A375 (cell line): ENCODE measurements around the gene RMRP. TPM values are rescaled to one million over a fixed set of nuclear protein-coding genes. Genes with fewer than 3 reads are reported as not detected.

Source experiments
- small RNA-seq: library from RNA; depleted of rRNA; stranded (forward); fragments of <200 nt; gene quantifications from one replicate; pipeline ENCODE3, GENCODE V24; 2014
- total RNA-seq: library from RNA; depleted of rRNA; stranded (reverse); fragments of >200 nt; shearing (Covaris generic); gene quantifications from 2 replicates; pipeline ENCODE4 v1.2.3, GENCODE V29; 2014; rRNA removed

Gene RMRP
- total RNA-seq, result 24,429 and 35,489 TPM in 2 replicates

DNA sequence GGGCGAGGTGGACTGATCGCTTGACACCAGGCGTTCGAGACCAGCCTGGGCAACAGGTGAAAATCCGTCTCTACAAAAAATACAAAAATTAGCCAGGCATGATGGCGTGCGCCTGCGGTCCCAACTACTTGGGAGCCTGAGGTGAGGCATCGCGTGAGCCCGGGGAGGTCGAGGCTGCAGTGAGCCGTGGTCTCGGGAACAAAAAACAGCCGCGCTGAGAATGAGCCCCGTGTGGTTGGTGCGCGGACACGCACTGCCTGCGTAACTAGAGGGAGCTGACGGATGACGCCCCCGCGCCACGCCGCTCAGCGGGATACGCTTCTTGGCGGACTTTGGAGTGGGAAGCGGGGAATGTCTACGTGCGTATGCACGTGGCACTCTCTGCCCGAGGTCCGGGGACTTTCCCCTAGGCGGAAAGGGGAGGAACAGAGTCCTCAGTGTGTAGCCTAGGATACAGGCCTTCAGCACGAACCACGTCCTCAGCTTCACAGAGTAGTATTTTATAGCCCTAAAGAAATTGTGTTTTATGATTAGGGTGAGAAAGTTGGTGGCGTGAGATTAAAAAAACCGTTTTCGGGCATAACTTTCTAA is at the start of gene RMRP:
TSS of gene RMRP (minus strand) at position 474 of the 591 bp plus-strand sequence.

DNA sequence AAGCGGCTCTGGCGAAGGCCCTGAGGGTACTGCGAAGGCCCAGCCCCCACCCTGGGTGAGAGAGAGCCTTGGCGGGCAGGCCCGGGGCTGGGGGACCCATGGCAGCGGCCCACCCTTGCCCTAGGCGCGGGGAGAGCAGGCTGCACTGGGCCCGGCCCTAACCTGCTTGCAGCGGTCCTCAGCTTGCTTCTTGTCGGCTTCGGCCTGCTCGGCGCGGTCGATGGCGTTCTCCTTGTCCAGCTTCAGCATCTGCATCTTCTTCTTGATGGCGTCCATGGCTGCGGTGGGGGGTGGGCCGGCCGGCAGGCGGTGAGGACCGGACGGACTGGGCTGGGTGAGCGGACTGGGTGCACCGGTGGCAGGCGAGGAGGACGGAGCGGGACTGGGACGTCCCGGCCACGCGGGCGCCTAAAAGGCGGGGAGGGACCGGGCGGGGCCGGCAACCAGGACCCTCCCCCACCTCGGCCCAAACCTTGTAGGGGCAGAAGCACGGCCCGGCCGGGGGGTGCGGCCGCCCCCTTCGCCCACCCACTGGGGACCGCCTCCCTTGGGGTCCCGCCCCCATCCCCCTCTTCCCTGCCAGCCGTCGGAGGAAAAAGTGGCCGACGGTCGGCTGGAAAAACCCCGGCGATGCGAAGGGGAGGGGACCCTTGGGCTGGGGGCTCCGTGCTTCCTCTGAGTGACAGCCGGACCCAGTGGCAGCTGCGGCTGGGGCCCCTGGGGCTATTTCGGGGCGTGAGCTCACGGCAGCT is 31.9 kb upstream of the RMRP start, which contains the start of gene TPM2:
TSS of gene TPM2 (minus strand) at position 384 of the 752 bp plus-strand sequence. CDS start at position 276, 108 bp downstream.

DNA sequence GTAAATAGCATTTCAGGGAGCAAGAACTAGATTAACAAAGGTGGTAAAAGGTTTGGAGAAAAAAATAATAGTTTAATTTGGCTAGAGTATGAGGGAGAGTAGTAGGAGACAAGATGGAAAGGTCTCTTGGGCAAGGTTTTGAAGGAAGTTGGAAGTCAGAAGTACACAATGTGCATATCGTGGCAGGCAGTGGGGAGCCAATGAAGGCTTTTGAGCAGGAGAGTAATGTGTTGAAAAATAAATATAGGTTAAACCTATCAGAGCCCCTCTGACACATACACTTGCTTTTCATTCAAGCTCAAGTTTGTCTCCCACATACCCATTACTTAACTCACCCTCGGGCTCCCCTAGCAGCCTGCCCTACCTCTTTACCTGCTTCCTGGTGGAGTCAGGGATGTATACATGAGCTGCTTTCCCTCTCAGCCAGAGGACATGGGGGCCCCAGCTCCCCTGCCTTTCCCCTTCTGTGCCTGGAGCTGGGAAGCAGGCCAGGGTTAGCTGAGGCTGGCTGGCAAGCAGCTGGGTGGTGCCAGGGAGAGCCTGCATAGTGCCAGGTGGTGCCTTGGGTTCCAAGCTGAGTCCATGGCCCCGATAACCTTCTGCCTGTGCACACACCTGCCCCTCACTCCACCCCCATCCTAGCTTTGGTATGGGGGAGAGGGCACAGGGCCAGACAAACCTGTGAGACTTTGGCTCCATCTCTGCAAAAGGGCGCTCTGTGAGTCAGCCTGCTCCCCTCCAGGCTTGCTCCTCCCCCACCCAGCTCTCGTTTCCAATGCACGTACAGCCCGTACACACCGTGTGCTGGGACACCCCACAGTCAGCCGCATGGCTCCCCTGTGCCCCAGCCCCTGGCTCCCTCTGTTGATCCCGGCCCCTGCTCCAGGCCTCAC is 15.6 kb upstream of the RMRP start, which contains the start of gene CA9:
TSS of gene CA9 (plus strand) at position 797 of the 893 bp plus-strand sequence. CDS start at position 829, 32 bp downstream.

DNA sequence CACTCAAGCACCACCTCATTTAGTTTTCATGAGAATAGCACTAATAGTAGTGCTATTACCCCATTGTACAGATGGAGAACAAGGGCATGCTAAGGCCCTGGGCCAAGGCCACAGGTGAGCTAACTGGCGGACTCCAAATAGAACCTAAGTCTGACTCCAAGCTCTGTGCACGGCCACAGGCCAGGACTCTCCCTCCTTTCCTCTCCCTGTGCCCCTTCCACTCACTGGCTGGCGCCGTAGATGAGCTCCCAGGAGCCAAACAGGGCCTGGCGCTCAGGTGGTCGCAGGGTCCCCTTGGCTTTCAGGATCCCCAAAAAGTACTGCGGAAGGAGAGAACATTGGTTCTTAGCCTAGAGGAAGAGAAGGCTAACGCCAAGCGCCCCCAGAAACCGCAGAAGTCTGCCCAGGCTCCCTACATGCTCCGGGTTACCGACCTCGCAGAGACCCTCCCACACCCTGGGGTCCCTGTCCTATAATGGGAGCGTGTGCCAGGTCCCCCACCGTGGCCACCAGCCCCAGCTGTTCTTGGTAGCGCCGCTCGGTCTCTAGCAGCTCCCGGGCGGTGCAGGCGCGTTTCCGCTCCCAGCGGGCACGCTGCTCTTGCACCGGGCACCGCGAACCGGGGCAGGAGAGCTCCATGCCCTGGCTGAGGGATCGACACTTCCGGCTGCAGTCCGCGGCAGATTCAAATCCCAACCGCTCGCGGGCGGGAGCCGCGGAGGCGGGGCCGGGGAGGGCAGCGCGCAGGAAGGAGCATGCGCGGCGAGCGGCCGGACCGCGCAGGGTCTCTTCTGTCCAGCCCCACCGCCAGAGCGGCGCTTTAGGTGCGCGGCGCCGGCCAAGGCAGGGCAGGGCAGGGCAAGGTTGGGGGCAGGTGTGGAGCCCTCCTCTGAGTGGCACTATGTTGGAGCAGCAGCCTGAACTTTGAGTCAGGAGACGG is 7.0 kb upstream of the RMRP start, which contains the start of gene ARHGEF39:
TSS of gene ARHGEF39 (minus strand) at position 665 of the 940 bp plus-strand sequence. CDS start at position 639, 26 bp downstream.

DNA sequence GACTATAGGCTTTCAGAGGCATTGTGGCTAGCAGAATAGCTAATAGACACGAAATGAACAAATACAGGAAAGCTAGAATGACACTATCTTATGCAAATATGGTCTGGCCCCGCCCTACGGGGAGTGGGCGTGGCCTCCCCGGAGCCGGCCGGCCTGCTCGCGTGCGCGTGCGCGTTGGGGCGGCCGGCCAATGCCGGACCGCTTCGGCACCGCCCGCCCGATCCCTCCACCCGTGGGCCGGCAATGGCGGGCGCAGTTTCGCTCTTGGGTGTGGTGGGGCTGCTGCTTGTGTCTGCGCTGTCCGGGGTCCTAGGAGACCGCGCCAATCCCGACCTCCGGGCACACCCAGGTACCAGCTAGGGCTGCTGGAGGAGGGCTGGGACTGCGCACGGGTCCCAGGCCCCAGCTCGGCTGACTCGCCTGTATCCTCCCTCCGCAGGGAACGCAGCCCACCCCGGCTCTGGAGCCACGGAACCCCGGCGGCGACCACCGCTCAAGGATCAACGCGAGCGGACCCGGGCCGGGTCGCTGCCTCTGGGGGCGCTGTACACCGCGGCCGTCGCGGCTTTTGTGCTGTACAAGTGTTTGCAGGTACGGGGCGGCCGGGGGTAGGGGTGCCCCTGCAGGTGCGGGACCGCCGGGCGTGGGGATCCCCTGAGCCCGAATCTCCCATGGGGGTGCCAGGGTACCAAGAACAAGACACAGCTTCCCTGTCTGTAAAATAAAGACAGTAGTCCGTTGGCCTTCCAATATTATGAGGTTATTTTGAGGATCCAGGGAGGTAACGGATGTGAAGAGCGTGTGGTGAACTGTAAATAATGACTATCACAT is 533 bp upstream of the RMRP start, which contains the start of gene CCDC107:
TSS of gene CCDC107 (plus strand) at position 156 of the 831 bp plus-strand sequence. CDS start at position 244, 88 bp downstream.

DNA sequence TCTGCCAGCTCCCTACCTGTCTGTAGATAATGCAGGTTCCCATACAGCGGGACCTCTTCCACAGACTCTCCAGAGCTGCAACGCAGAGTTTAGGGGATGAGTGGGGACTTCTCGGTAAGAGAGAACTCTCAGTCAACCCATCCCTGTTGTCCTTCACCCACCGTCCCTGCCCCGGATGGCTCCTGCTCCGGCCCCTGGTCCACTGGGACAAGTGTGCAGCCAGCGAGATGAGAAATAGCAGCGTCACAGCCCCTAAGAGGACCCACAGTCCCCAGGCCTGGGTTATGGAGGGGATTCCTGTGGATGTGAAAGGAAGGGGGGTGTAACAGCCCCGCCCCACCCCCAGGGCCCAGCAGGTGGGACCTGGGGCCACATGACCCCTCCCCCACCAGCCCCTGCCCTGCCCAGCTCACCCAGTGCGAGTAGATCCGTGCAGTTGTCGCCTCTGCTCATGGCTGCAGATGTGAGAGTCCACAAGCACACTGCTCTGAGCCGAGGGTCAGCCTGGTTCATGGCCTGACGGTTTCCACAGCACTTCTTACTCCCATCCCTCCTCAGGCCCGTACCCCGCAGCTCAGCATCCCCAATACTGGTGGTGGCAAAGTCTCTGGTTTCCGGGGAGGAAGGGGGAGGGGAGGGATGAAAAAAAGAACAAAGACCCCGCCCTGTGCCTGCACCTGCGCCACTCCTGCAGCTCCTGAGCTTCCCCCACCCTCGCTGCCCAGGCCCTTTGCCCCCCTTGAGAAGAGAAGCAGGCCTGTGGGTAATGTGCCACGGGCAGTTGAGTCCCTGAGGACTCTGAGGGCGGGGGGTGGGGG is 7.3 kb downstream of the RMRP start, which contains the start of gene SIT1:
TSS of gene SIT1 (minus strand) at position 591 of the 818 bp plus-strand sequence. CDS start at position 513, 78 bp downstream.

DNA sequence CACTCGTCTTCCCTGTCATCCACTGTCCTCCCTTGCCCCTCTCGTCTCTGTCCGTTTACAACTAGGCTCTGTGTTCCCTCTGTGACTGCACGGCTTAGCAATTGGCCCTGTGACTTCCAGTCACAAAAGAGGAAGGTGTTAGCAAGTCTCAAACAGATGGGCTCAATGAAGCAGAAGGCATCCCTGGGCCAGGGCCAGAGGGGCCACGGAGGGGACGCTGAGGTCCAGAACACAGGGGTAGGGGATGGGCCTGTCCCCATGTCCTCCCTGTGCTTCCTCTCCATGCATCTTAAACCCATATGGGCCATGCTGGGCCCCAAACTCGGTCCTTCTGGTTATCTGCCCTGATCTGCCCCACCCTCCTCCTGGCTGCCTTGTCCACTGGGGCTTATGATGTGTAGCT is 39.5 kb downstream of the RMRP start, which contains the start of gene CD72:
TSS of gene CD72 (minus strand) at position 89 of the 403 bp plus-strand sequence. CDS start 110 bp downstream, outside the sequence.

Small RNA genes lying within 50 kb of the gene (small RNA-seq; reads per million reads assigned to genes)
- gene MIR4667, result not detected
- gene RMRP, result not detected
- not detected for gene RN7SL22P

Other genes starting within 250 kb of the RMRP start
- 17.2 and 18.5 TPM in 2 replicates for gene RUSC2, start 167.9 kb downstream of the RMRP start, total RNA-seq
- 8.5 and 8.9 TPM in 2 replicates for gene TESK1, start 52.8 kb downstream of the RMRP start, total RNA-seq
- 1.3 TPM in 1 of 2 replicates, not detected in the other for gene CD72, start 39.6 kb downstream of the RMRP start, total RNA-seq
- not detected in 2 replicates for gene SIT1, start 7.1 kb downstream of the RMRP start, total RNA-seq
- 10.5 and 14.1 TPM in 2 replicates for gene CCDC107, start 273 bp upstream of the RMRP start, total RNA-seq
- 5.9 and 6.6 TPM in 2 replicates for gene ARHGEF39, start 7.2 kb upstream of the RMRP start, total RNA-seq
- gene CA9, start 15.9 kb upstream of the RMRP start, total RNA-seq, result 23.5 and 29.2 TPM in 2 replicates
- 435 and 454 TPM in 2 replicates for gene TPM2, start 31.9 kb upstream of the RMRP start, total RNA-seq
- gene TLN1, start 74.2 kb upstream of the RMRP start, total RNA-seq, result 168 and 176 TPM in 2 replicates
- 37.5 and 41.9 TPM in 2 replicates for gene CREB3, start 74.6 kb upstream of the RMRP start, total RNA-seq
- gene GBA2, start 91.2 kb upstream of the RMRP start, total RNA-seq, result 49.6 and 50.5 TPM in 2 replicates
- 20.3 and 20.9 TPM in 2 replicates for gene RGP1, start 91.3 kb upstream of the RMRP start, total RNA-seq
- not detected in 2 replicates for gene MSMP, start 96.3 kb upstream of the RMRP start, total RNA-seq
- gene NPR2, start 133.6 kb upstream of the RMRP start, total RNA-seq, result 2.0 and 5.1 TPM in 2 replicates
- 1.2 and 3.7 TPM in 2 replicates for gene SPAG8, start 154.2 kb upstream of the RMRP start, total RNA-seq
- gene HINT2, start 157.0 kb upstream of the RMRP start, total RNA-seq, result 95.7 and 102 TPM in 2 replicates
- gene FAM221B, start 170.7 kb upstream of the RMRP start, total RNA-seq, result not detected in 2 replicates
- 1.5 and 1.7 TPM in 2 replicates for gene TMEM8B, start 171.2 kb upstream of the RMRP start, total RNA-seq
- not detected in 2 replicates for gene OR13J1, start 212.4 kb upstream of the RMRP start, total RNA-seq
- 7.3 and 10.7 TPM in 2 replicates for gene HRCT1, start 248.2 kb upstream of the RMRP start, total RNA-seq